ENCODE data around the gene RNF20. TPM values are rescaled to one million over a fixed set of nuclear protein-coding genes. Genes with fewer than 3 reads are reported as not detected.

RNF20 gene, protein sequence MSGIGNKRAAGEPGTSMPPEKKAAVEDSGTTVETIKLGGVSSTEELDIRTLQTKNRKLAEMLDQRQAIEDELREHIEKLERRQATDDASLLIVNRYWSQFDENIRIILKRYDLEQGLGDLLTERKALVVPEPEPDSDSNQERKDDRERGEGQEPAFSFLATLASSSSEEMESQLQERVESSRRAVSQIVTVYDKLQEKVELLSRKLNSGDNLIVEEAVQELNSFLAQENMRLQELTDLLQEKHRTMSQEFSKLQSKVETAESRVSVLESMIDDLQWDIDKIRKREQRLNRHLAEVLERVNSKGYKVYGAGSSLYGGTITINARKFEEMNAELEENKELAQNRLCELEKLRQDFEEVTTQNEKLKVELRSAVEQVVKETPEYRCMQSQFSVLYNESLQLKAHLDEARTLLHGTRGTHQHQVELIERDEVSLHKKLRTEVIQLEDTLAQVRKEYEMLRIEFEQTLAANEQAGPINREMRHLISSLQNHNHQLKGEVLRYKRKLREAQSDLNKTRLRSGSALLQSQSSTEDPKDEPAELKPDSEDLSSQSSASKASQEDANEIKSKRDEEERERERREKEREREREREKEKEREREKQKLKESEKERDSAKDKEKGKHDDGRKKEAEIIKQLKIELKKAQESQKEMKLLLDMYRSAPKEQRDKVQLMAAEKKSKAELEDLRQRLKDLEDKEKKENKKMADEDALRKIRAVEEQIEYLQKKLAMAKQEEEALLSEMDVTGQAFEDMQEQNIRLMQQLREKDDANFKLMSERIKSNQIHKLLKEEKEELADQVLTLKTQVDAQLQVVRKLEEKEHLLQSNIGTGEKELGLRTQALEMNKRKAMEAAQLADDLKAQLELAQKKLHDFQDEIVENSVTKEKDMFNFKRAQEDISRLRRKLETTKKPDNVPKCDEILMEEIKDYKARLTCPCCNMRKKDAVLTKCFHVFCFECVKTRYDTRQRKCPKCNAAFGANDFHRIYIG
- total RNA-seq, result 11.4 and 18.1 TPM in 2 replicates

GRCh38 chr9:101533334-101534204, at the start of gene RNF20:
Gene RNF20, plus strand, starts transcription at chr9:101533853. Its CDS starts 1,571 bp downstream, at chr9:101535424.

DNA sequence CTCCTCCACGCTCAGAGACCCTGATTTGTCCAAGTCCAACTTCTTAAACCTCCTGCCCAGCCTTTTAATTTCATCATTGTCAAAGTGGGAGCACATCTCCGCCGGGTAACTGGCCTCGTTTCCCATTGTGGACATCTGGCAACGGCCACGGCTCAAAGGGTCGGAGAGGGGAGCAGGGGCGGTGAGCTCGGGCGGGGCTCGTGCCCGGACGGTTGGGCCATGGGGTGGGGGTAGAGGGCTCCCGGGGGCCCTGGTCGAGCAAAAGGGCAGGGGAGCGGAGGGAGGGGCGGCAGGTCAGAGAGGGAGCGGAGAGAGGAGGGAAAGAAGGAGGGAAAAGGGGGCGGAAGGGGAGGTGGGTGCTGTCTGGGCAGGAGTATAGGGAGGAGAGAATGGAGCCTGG, 61.1 kb downstream of the RNF20 start, which contains the start of gene PPP3R2:
Gene PPP3R2, minus strand, starts transcription at position 174 of the 400 bp plus-strand sequence. Its CDS starts 48 bp downstream, at position 126.

Other genes with a start within 250 kb of the RNF20 start
- 0.05 and 0.07 TPM in 2 replicates for gene BAAT, start 148.8 kb upstream of the RNF20 start, total RNA-seq
- gene MRPL50, start 135.2 kb upstream of the RNF20 start, total RNA-seq, result 13.5 and 14.2 TPM in 2 replicates
- gene ZNF189, start 135.0 kb upstream of the RNF20 start, total RNA-seq, result 6.9 and 8.3 TPM in 2 replicates
- not detected in 2 replicates for gene ALDOB, start 98.1 kb upstream of the RNF20 start, total RNA-seq
- not detected in 2 replicates for gene PPP3R2, start 61.1 kb downstream of the RNF20 start, total RNA-seq
- gene GRIN3A, start 204.8 kb downstream of the RNF20 start, total RNA-seq, result not detected in 2 replicates

Measured in airway epithelial cell (primary cell).